HCT116 (cell line): Measurements from ENCODE around the gene ABI1. TPM values are rescaled to one million over a fixed set of nuclear protein-coding genes. Genes with fewer than 3 reads are reported as not detected.

Experiments used
- ATAC-seq: fragments of 200-7000 bp; cut with Tn5 transposase; 2 replicates; pipeline ENCODE4 v1.9.1; 2020; ENCODE audit warnings: mild to moderate bottlenecking, moderate library complexity
- BruUV-seq: library from RNA; stranded (reverse); fragments of 400-500 nt; replicated peaks from 2 replicates; lab custom pipeline; 2021; lab: Mats Ljungman, UMichigan
- CTCF ChIA-PET: fragments of 300-600 bp; sonication (Branson Sonifier 250); formaldehyde crosslinking; loops from one replicate; lab custom pipeline; 2021; ENCODE audit warnings: antibody characterized with exemption; lab: Charles Lee
- POLR2A ChIA-PET: fragments of 300-600, 350-600 bp; sonication (Branson Sonifier 250); formaldehyde crosslinking; loops from one replicate; lab custom pipeline; 2021; ENCODE audit warnings: antibody characterized with exemption; lab: Charles Lee
- RAD21 ChIA-PET, 2 experiments: fragments of 300-600 bp; sonication (Branson Sonifier 250); formaldehyde crosslinking; loops; one replicate each; lab custom pipeline; 2023; ENCODE audit warnings: low total read pairs in 2 of 2; ENCODE audit not compliant: uncharacterized antibody in 2 of 2, unreplicated experiment in 2 of 2, low non-redundant PET in 1 of 2; lab: Charles Lee
- DNase-seq: peaks from one replicate; pipeline ENCODE4 v3.0.0-alpha.2; 2010; ENCODE audit warnings: low read depth, low spot score
- H2AFZ ChIP-seq: fragments of 200-600 bp; shearing (Covaris generic), sonication (generic); 2 replicates; pipeline ENCODE4 v1.6.1; 2017; ENCODE audit warnings: low read depth, mixed run types, mixed read lengths, antibody characterized with exemption, low read length; ENCODE audit not compliant: poor library complexity, severe bottlenecking
- H3K27ac ChIP-seq: 2 replicates; pipeline ENCODE4 v1.5.1; 2012; ENCODE audit warnings: low read depth, low read length
- H3K27me3 ChIP-seq: fragments of 200-600 bp; sonication (generic); 2 replicates; pipeline ENCODE4 v1.6.1; 2016; ENCODE audit warnings: mixed run types, low read length, mixed read lengths; ENCODE audit not compliant: insufficient read depth
- H3K36me3 ChIP-seq, 2 experiments: fragments of 200-500 bp in 1 of 2; fragments of 200-600 bp in 1 of 2; sonication (Bioruptor generic) in 1 of 2; sonication (generic) in 1 of 2; 2 replicates each; pipeline versions ENCODE4 v1.5.1 to v1.6.1; 2014 to 2016; ENCODE audit warnings: low read length in 2 of 2, inconsistent platforms in 1 of 2, mixed read lengths in 1 of 2, mixed run types in 1 of 2; ENCODE audit not compliant: insufficient read depth in 2 of 2, control insufficient read depth in 1 of 2
- H3K4me1 ChIP-seq, 2 experiments: fragments of 200-600 bp in 1 of 2; sonication (generic) in 1 of 2; 2 replicates each; pipeline versions ENCODE4 v1.5.1 to v1.6.1; 2012 to 2017; ENCODE audit warnings: low read length in 2 of 2, inconsistent platforms in 1 of 2, mild to moderate bottlenecking in 1 of 2, mixed read lengths in 1 of 2, mixed run types in 1 of 2, moderate library complexity in 1 of 2; ENCODE audit not compliant: insufficient read depth in 2 of 2, control insufficient read depth in 1 of 2
- H3K4me2 ChIP-seq: fragments of 200-600 bp; sonication (generic); 2 replicates; pipeline ENCODE4 v1.6.1; 2017; ENCODE audit warnings: mixed run types, low read length, mixed read lengths
- H3K4me3 ChIP-seq, 2 experiments: fragments of 200-600 bp in 1 of 2; sonication (generic) in 1 of 2; replicated peaks in 1 of 2; 2 replicates each; pipeline ENCODE4 v1.5.1; 2011 to 2016; ENCODE audit warnings: low read length in 2 of 2, control low read depth in 1 of 2, low read depth in 1 of 2, mild to moderate bottlenecking in 1 of 2, mixed read lengths in 1 of 2, mixed run types in 1 of 2
- H3K79me2 ChIP-seq: fragments of 200-600 bp; sonication (generic); 2 replicates; pipeline ENCODE4 v1.6.1; 2017; ENCODE audit warnings: mild to moderate bottlenecking, mixed run types, low read length, moderate library complexity, mixed read lengths; ENCODE audit not compliant: insufficient read depth
- H3K9ac ChIP-seq: fragments of 200-600 bp; sonication (generic); 2 replicates; pipeline ENCODE4 v1.6.1; 2016; ENCODE audit warnings: low read length, mixed read lengths
- H3K9me2 ChIP-seq: fragments of 200-600 bp; sonication (generic), shearing (Covaris generic); 2 replicates; pipeline ENCODE4 v1.6.1; 2017; ENCODE audit warnings: mixed run types, mild to moderate bottlenecking, moderate library complexity; ENCODE audit not compliant: insufficient read depth
- H3K9me3 ChIP-seq, 2 experiments: fragments of 200-500 bp in 1 of 2; fragments of 200-600 bp in 1 of 2; sonication (Bioruptor generic) in 1 of 2; sonication (generic) in 1 of 2; 2 replicates each; pipeline ENCODE4 v1.6.1; 2014 to 2017; ENCODE audit warnings: low read length in 2 of 2, mixed read lengths in 2 of 2, inconsistent platforms in 1 of 2, low read depth in 1 of 2, mild to moderate bottlenecking in 1 of 2, mixed run types in 1 of 2, moderate library complexity in 1 of 2; ENCODE audit not compliant: control insufficient read depth in 1 of 2, insufficient read depth in 1 of 2
- H4K20me1 ChIP-seq: fragments of 200-600 bp; sonication (generic), shearing (Covaris generic); 2 replicates; pipeline ENCODE4 v1.6.1; 2017; ENCODE audit warnings: mixed run types, mild to moderate bottlenecking, moderate library complexity; ENCODE audit not compliant: insufficient read depth
- CBX3 ChIP-seq: IDR thresholded peaks from 2 replicates; pipeline ENCODE4 v1.6.1; 2012; ENCODE audit warnings: low read depth
- CEBPB ChIP-seq: IDR thresholded peaks from 2 replicates; pipeline ENCODE4 v1.6.1; 2012; ENCODE audit warnings: low read depth
- CTCF ChIP-seq, 3 experiments: fragments of 200-600 bp in 1 of 3; sonication (generic) in 1 of 3; IDR thresholded peaks in 2 of 3; conservative IDR thresholded peaks in 1 of 3; 2 replicates each; pipeline ENCODE4 v1.5.1; 2012 to 2017; ENCODE audit warnings: low read depth in 2 of 3, low read length in 2 of 3, antibody characterized with exemption in 1 of 3, borderline replicate concordance in 1 of 3, control low read depth in 1 of 3, mild to moderate bottlenecking in 1 of 3, mixed read lengths in 1 of 3, mixed run types in 1 of 3, moderate library complexity in 1 of 3; ENCODE audit not compliant: insufficient read depth in 1 of 3
- EGR1 ChIP-seq: IDR thresholded peaks from 2 replicates; pipeline ENCODE4 v1.6.1; 2012; ENCODE audit warnings: low read depth
- EZH2 ChIP-seq: fragments of 200-600 bp; sonication (generic); IDR thresholded peaks from 2 replicates; pipeline ENCODE4 v1.6.1; 2017; ENCODE audit warnings: antibody characterized with exemption, mixed run types
- JUND ChIP-seq: IDR thresholded peaks from 2 replicates; pipeline ENCODE4 v1.6.1; 2012
- MAX ChIP-seq: IDR thresholded peaks from 2 replicates; pipeline ENCODE4 v1.6.1; 2012
- RAD21 ChIP-seq: IDR thresholded peaks from 2 replicates; pipeline ENCODE4 v1.6.1; 2012; ENCODE audit warnings: low read depth, mild to moderate bottlenecking
- SIN3A ChIP-seq: IDR thresholded peaks from 2 replicates; pipeline ENCODE4 v1.6.1; 2012; ENCODE audit warnings: low read depth
- ZNF274 ChIP-seq: fragments of 200-500 bp; sonication (Bioruptor generic); IDR thresholded peaks from 2 replicates; pipeline ENCODE4 v1.6.1; 2014; ENCODE audit warnings: mild to moderate bottlenecking, low read depth, low read length, inconsistent platforms
- intact Hi-C: fragments of 100-400 bp; cut with micrococcal nuclease; formaldehyde crosslinking; loops from 2 replicates; pipeline ENCODE4 v1.10.0; 2022
- total RNA-seq: library from RNA; stranded (reverse); gene quantifications from one replicate; pipeline ENCODE4 v1.2.1, GENCODE V29; 2021; ENCODE audit not compliant: unreplicated experiment
- TF ChIP-seq, protein P1 (sequence below): IDR thresholded peaks from 2 replicates; pipeline ENCODE4 v1.6.1; 2012; ENCODE audit warnings: low read depth

Gene ABI1
- total RNA-seq, 1 experiment from 2014 or later = 34.8 TPM

GRCh38 chr10:26890956-26891355, 30.2 kb upstream of the ABI1 start:
- no TSS peak for BruUV-seq
- H3K9me2 ChIP-seq = no peaks in the 10 kb centered on the region
- H3K36me3 ChIP-seq = no peaks in the 10 kb centered on the region
- no peaks in the 10 kb centered on the region for H3K9me3 ChIP-seq
- intact Hi-C loops = loop anchor here (1.0 kb wide), 1 partner anchor 469 kb away; no protein-coding TSS in a partner anchor
- CTCF ChIA-PET = interaction anchor here (0.7 to 1.4 kb wide), 5 partner anchors 10 to 469 kb away, joined by 3 to 6 read pairs (median 3); no protein-coding TSS in a partner anchor
- POLR2A ChIA-PET = no interaction called here
- TF ChIP-seq MAX (no peak), ZNF274 (no peak), CTCF (IDR thresholded peaks at IDR 0.05 in 2 of 3, conservative IDR thresholded peaks at IDR 0.05 in 1 of 3; ENCODE audit: borderline replicate concordance in 1 of 3, insufficient read depth in 1 of 3, low read depth in 2 of 3, low read length in 2 of 3) (peak; percentile 67 to 78 (median 73); a peak in 5 of 6 replicates), EGR1 (no peak), EZH2 (no peak), SIN3A (no peak), CBX3 (no peak), RAD21 (peak; percentile 77), CEBPB (no peak), JUND (no peak)
- TF ChIP-seq, protein P1, sequence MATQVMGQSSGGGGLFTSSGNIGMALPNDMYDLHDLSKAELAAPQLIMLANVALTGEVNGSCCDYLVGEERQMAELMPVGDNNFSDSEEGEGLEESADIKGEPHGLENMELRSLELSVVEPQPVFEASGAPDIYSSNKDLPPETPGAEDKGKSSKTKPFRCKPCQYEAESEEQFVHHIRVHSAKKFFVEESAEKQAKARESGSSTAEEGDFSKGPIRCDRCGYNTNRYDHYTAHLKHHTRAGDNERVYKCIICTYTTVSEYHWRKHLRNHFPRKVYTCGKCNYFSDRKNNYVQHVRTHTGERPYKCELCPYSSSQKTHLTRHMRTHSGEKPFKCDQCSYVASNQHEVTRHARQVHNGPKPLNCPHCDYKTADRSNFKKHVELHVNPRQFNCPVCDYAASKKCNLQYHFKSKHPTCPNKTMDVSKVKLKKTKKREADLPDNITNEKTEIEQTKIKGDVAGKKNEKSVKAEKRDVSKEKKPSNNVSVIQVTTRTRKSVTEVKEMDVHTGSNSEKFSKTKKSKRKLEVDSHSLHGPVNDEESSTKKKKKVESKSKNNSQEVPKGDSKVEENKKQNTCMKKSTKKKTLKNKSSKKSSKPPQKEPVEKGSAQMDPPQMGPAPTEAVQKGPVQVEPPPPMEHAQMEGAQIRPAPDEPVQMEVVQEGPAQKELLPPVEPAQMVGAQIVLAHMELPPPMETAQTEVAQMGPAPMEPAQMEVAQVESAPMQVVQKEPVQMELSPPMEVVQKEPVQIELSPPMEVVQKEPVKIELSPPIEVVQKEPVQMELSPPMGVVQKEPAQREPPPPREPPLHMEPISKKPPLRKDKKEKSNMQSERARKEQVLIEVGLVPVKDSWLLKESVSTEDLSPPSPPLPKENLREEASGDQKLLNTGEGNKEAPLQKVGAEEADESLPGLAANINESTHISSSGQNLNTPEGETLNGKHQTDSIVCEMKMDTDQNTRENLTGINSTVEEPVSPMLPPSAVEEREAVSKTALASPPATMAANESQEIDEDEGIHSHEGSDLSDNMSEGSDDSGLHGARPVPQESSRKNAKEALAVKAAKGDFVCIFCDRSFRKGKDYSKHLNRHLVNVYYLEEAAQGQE = no peak
- H3K4me3 ChIP-seq = no peak overlapping the region
- H3K4me1 ChIP-seq = no peaks in the 10 kb centered on the region
- no peak overlapping the region for H3K9ac ChIP-seq
- H2AFZ ChIP-seq = no peak overlapping the region
- no peaks in the 10 kb centered on the region for H3K27me3 ChIP-seq
- no peaks in the 10 kb centered on the region for H4K20me1 ChIP-seq
- H3K27ac ChIP-seq = no peak overlapping the region
- H3K79me2 ChIP-seq = no peaks in the 10 kb centered on the region
- RAD21 ChIA-PET = no interaction called here
- DNase-seq = peak; percentile 62
- H3K4me2 ChIP-seq = no peak overlapping the region
- ATAC-seq = peak; percentile 87
